HepG2 (cell line): ENCODE data around the gene FAM161A. TPM values are rescaled to one million over a fixed set of nuclear protein-coding genes. Genes with fewer than 3 reads are reported as not detected.
A peak's percentile ranks its signal among the peaks of the same experiment; 100 is the strongest.

Source experiments
- ATF6 ChIP-seq: sonication (generic); formaldehyde crosslinking; conservative IDR thresholded peaks from 2 replicates; pipeline ENCODE4 v1.4.0; 2020; ENCODE audit warnings: missing genetic modification reagents
- ELF1 ChIP-seq: sonication (generic); formaldehyde crosslinking; IDR thresholded peaks from 2 replicates; pipeline ENCODE4 v1.4.0; 2020; ENCODE audit warnings: missing genetic modification reagents
- FOXK1 ChIP-seq: sonication (generic); formaldehyde crosslinking; IDR thresholded peaks from 2 replicates; pipeline ENCODE4 v1.4.0; 2020; ENCODE audit warnings: low read depth, missing genetic modification reagents, borderline replicate concordance
- POLR2AphosphoS5 ChIP-seq: IDR thresholded peaks from 2 replicates; pipeline ENCODE4 v1.6.1; 2012; ENCODE audit warnings: low read depth, low read length
- RBM39 ChIP-seq: fragments of 200-400 bp; formaldehyde crosslinking; IDR thresholded peaks from one replicate; pipeline ENCODE4 v1.6.1; 2018; ENCODE audit warnings: antibody characterized with exemption, mild to moderate bottlenecking, low read depth, low read length; ENCODE audit not compliant: poor library complexity, severe bottlenecking
- RFX1 ChIP-seq: fragments of 450-650 bp; IDR thresholded peaks from 2 replicates; pipeline ENCODE4 v1.6.1; 2017
- RXRB ChIP-seq: IDR thresholded peaks from 2 replicates; pipeline ENCODE4 v1.6.1; 2016; ENCODE audit warnings: borderline replicate concordance, missing genetic modification reagents, missing compliant biosample characterization
- SUZ12 ChIP-seq: fragments of 150-350 bp; IDR thresholded peaks from 2 replicates; pipeline ENCODE4 v1.6.1; 2014; ENCODE audit warnings: low read depth, low read length
- TFE3 ChIP-seq: IDR thresholded peaks from 2 replicates; pipeline ENCODE4 v1.6.1; 2016
- TRIM22 ChIP-seq: fragments of 450-650 bp; IDR thresholded peaks from 2 replicates; pipeline ENCODE4 v1.6.1; 2017
- ZBTB25 ChIP-seq: IDR thresholded peaks from 2 replicates; pipeline ENCODE4 v1.6.1; 2018; ENCODE audit warnings: missing genetic modification reagents
- ZBTB26 ChIP-seq: IDR thresholded peaks from 2 replicates; pipeline ENCODE4 v1.6.1; 2016; ENCODE audit warnings: missing compliant biosample characterization, missing genetic modification reagents, borderline replicate concordance
- ZFP36 ChIP-seq: fragments of 150-350 bp; IDR thresholded peaks from 2 replicates; pipeline ENCODE4 v1.6.1; 2018; ENCODE audit warnings: borderline replicate concordance, low read length, low read depth; ENCODE audit not compliant: partially characterized antibody
- ZNF10 ChIP-seq: sonication (generic); formaldehyde crosslinking; IDR thresholded peaks from 2 replicates; pipeline ENCODE4 v1.4.0; 2020; ENCODE audit warnings: mild to moderate bottlenecking, low read depth, missing genetic modification reagents, borderline replicate concordance
- ZNF367 ChIP-seq: sonication (generic); formaldehyde crosslinking; IDR thresholded peaks from 2 replicates; pipeline ENCODE4 v1.4.0; 2020; ENCODE audit warnings: missing genetic modification reagents, borderline replicate concordance
- ZNF512 ChIP-seq: sonication (generic); formaldehyde crosslinking; IDR thresholded peaks from 2 replicates; pipeline ENCODE4 v1.4.0; 2020; ENCODE audit warnings: mild to moderate bottlenecking, missing genetic modification reagents
- ZNF547 ChIP-seq: sonication (generic); formaldehyde crosslinking; IDR thresholded peaks from 2 replicates; pipeline ENCODE4 v1.5.1; 2020; ENCODE audit warnings: mild to moderate bottlenecking, missing genetic modification reagents
- ZNF883 ChIP-seq: sonication (generic); formaldehyde crosslinking; IDR thresholded peaks from 2 replicates; pipeline ENCODE4 v1.5.1; 2020; ENCODE audit warnings: mild to moderate bottlenecking, missing genetic modification reagents; ENCODE audit errors: not compliant biosample characterization
- ZSCAN22 ChIP-seq: sonication (generic); formaldehyde crosslinking; IDR thresholded peaks from 2 replicates; pipeline ENCODE4 v1.4.0; 2020; ENCODE audit warnings: mild to moderate bottlenecking, missing genetic modification reagents
- ZSCAN25 ChIP-seq: sonication (generic); formaldehyde crosslinking; IDR thresholded peaks from 2 replicates; pipeline ENCODE4 v1.8.0; 2022; ENCODE audit warnings: mild to moderate bottlenecking, missing genetic modification reagents
- polyA plus RNA-seq, 8 experiments: library from polyadenylated mRNA; depleted of rRNA in 3 of 8; stranded (reverse) in 7 of 8; unstranded in 1 of 8; fragments of >200 nt; fragmentation: Illumina TruSeq in 4 of 8; extraction: Trizol in 4 of 8; gene quantifications; 2 replicates each; pipeline versions ENCODE4 v1.2.1 to v1.2.3, GENCODE V29; 2011 to 2016; ENCODE audit warnings: low read depth in 4 of 8, missing spikeins in 1 of 8, mixed read lengths in 1 of 8; ENCODE audit not compliant: insufficient read depth in 1 of 8
- total RNA-seq, 5 experiments: library from RNA; depleted of rRNA; stranded (reverse); fragments of >200 nt; fragmentation: Illumina TruSeq; extraction: Trizol; gene quantifications; 2 replicates each; pipeline ENCODE4 v1.2.3, GENCODE V29; 2016; ENCODE audit warnings: low read depth in 1 of 5

The FAM161A gene
- total and polyA plus RNA-seq, 2 of the 13 experiments (the other 11 are each of a cell fraction or from before 2014, with no cell fraction given), result 2.7 to 3.4 TPM

DNA sequence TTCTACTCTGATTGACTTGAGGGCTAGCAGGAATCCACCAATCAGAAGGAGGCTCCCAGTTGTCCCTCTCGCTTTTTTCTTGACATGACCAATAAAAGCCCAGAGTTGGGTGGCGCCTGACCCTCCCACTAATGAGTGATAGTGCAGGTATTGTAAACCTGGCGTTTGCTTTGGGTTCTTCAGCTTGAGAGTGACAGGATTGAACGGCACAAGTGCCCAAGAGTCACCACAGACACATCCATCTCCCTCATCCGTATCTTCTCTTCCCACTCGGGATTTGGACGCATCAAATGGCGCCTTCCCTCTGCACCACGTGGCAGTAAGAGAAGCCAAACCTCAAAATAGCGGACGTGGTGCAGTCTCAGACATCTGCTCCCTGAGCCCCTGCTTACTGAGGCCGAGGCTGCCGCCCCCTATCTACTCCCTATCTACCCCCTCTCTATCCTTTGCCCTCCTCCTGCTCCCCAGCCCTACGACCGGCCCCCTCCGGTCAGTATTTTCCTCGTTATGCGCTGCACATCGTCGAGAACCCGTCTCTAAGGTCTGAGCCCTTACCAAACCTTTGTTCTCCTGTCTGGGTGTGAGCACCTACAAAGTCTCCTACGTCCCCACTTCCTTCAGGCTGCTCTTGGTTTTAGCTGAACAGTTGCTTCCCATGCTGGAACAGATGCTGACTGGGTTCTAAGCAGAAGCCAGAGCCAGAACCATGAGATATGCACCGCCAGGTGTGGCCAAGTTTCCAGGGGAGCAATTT, 881 bp upstream of the FAM161A start (continued):
- TF ChIP-seq RXRB (CRISPR knock-in tag) (0 out of 2 replicates have a peak, but pooled peaks have one; percentile 9), FOXK1 (CRISPR knock-in tag) (0 out of 2 replicates have a peak, but pooled peaks have one; percentile 17), ZSCAN22 (CRISPR knock-in tag) (no peak), TFE3 (CRISPR knock-in tag) (no peak), ZNF367 (CRISPR knock-in tag) (no peak), SUZ12 (no peak), ATF6 (CRISPR knock-in tag) (peak; percentile 34; the same call in 1 of the 2 replicates), ZNF10 (CRISPR knock-in tag) (no peak), ZNF547 (CRISPR knock-in tag) (no peak), ZBTB26 (CRISPR knock-in tag) (no peak; the same call in 1 of the 2 replicates), RBM39 (peak; percentile 65), ZNF883 (CRISPR knock-in tag) (peak; percentile 63), TRIM22 (no peak), POLR2AphosphoS5 (peak; percentile 80; the same call in 1 of the 2 replicates), ZBTB25 (CRISPR knock-in tag) (no peak), RFX1 (no peak), ZFP36 (no peak), ZNF512 (CRISPR knock-in tag) (no peak), ELF1 (CRISPR knock-in tag) (peak; percentile 43), ZSCAN25 (CRISPR knock-in tag) (no peak; the same call in 1 of the 2 replicates)
